ENCODE results near the gene PITX1.

DNA sequence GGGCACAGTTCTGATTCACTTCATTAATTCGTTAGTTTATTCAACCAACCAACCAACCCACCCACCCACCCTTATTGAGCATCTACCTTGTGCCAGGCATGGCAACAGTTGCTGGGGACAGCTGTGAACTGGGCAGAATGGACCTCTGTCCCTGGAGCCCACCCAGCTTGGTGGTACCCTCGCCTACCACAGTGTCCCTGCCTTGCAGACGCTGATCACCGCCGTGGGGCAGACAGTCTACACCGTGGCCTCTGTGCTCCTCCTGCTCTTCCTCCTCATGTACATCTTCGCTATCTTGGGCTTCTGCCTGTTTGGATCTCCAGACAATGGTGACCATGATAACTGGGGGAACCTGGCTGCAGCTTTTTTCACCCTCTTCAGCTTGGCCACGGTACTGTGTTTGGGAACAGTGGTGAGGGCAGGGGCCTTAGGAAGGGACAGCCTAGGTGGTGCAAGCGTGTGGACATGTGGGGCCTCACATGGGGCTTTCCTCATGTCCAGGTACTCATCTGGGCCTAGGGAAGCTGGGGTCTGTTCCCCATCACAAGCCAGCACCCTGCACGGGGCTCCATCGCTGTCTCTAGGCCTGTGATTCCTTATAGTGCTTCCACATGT is 26.2 kb downstream of the PITX1 start:
- TF ChIP-seq, protein P1, sequence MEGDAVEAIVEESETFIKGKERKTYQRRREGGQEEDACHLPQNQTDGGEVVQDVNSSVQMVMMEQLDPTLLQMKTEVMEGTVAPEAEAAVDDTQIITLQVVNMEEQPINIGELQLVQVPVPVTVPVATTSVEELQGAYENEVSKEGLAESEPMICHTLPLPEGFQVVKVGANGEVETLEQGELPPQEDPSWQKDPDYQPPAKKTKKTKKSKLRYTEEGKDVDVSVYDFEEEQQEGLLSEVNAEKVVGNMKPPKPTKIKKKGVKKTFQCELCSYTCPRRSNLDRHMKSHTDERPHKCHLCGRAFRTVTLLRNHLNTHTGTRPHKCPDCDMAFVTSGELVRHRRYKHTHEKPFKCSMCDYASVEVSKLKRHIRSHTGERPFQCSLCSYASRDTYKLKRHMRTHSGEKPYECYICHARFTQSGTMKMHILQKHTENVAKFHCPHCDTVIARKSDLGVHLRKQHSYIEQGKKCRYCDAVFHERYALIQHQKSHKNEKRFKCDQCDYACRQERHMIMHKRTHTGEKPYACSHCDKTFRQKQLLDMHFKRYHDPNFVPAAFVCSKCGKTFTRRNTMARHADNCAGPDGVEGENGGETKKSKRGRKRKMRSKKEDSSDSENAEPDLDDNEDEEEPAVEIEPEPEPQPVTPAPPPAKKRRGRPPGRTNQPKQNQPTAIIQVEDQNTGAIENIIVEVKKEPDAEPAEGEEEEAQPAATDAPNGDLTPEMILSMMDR (IDR thresholded peaks at IDR 0.05; ENCODE audit: low read length): no peak
- TF ChIP-seq EZH2 (optimal IDR thresholded peaks at IDR 0.05; ENCODE audit: low read depth, low read length): no peak

Data from MM.1S (cell line).